CD4-positive, alpha-beta T cell treated with Interleukin-15 for 1 hour (primary cell): ENCODE data around the gene GRB10.

Source experiments
- DNase-seq: peaks from one replicate; pipeline ENCODE4 v3.0.0-alpha.2; 2020

GRB10 gene

DNA sequence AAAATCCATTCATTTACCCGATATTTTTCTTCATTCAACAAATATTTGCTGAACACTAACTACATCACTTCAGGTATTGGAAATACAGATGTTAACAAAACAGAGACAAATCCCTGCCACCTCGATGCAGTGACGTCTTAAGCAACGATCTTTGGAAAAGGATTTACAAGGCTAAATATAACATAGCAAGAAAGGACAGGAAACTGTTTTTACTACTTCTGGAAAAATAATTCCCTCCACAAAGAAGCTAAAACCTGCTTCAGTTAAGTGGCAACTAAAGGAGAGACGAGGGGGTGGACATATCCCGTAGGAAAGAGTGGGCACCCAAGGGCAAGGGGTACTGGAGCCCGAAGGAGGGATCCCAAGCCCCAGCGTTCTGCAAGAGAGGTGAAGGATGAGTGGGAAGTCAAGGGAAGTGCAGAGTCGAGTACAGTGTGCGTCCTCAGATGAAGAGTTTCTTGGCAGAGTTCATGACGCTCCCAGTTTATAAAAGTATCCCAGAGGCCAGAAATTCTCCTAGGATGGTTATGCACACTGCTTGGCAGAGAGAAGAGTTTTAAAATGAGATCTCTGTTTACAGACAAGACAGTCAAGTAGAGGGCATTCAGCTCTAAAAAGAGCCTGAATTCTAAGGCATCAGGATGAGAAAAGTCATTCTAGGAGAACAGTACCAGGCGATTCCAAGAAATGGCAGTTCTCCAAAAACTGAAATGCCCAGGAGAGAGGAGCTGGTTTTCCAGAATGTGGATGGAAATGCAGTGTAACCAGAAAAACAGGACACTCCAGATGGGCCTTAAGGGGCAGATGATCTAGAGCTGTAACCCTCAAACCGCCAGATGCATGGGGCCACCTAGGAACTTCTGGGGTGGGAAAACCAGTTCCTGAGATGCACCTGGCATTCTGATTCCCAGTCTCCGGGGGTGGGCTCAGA is 97.3 kb downstream of the GRB10 start:
- DNase-seq, result no peak

DNA sequence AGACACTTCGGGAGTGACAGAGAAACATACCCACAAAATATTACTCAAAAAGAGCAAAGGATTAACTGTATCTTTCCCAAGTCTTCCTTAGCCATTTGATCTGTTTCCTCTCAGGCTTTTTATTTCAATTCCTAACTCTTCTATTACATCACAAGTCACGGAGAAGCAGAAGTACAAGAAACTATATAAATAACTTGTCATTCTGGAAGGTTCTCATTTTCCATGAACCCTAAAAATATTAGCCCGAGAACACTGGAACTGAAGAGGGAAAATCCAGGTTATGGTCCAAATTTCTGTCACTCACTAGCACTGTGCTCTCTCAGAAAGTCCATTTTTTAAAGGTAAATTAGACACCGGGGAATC is 98.0 kb downstream of the GRB10 start:
- no peak for DNase-seq

DNA sequence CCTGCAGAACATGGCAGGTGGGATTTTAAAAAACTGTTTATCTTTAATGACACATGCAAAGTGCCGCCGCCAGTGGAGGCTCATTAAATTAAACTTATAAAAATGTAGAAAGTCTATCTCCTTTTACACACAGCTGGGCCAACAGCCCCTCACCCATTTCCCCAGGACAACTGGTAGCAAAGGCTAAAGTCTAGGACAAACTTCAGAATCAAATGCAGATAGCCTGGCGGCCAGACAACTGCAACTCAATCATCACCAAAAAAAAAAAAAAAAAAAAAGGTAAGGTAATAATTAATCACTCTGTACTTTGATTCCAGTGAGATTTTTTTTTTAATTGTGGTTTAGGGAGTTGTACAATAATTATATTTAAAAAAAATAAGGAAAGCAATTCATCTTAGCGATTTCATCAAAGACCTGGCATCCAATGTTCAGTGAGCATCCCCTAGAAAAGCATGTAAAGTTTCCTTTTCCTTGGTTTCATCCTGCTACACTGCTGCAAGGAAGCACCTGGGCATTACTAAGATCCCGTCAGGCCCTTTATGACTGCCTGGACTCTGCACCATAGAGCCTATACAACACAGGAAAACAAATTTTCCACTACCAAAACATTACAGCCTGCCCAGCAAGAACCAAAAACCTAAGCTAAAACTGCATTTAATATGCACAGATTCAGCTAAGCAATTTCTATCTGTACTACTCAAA is 98.5 kb downstream of the GRB10 start:
- no peak for DNase-seq

DNA sequence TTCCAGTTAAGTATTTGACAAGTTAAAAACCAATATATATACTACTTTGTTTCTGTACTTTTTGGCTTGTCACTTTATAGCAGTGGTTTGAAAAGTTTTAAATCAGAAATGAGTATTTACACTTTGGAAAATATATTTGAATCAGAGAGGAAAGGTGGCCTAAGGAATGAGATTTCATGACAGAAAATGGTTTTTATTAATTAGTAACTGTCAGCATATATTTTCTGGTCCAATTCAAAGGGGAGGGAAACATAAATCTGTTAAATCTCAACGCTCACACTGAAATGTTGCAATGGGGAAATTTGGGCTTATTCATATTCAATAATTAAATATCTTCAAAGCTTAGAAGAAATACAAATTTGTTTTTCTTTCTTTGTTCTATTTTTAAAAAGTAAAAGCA is 100.1 kb downstream of the GRB10 start:
- DNase-seq, result no peak

DNA sequence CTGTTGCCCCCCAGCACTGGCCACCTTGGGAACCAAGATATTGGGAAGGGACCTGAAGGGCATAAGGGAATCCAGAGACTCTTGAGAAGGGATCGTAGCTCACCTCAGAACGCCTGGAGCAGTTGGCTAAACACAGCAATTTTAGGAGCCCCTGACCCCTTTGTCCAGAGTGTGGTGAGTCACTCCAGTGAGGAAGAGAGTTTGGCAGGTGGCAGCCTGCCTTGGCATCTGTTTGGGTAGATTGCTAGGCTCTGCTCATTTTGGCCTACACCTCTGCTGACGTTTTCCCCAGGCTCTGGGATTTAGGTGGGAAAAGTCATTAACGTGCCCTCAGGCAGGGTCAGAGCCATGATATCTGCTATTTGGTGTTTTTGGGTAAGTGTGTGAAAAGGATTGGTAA is 100.6 kb downstream of the GRB10 start:
- DNase-seq, result no peak

DNA sequence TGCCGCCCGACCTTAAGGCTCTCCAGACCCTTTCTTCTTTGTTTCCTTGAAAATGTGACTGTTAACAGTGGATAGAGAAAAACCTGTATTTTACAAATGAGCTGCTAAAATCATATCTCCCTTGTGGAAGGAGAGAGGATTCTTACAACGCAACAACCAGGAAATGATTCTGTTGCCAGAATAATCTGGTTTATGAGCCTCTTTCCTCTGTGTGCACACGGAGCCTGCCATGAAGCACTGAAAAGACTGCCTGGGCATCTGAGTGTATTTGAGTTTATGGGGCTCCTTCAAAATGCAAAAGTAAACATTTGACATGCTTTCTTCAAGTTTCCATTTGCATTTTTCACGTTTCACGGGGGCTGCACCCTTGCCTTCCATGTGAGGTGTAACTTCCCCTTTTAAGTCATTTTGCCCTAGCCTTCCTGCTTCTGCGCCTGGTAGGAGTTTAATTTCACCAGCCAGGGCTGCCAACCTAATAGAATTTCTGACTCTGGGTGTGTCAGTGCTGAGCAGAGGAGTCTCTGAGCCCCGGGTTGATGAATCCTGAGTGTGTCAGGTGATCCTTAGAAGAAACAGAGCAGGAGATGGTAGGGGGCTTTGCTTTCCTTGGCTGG is 101.2 kb downstream of the GRB10 start:
- DNase-seq, result no peak

DNA sequence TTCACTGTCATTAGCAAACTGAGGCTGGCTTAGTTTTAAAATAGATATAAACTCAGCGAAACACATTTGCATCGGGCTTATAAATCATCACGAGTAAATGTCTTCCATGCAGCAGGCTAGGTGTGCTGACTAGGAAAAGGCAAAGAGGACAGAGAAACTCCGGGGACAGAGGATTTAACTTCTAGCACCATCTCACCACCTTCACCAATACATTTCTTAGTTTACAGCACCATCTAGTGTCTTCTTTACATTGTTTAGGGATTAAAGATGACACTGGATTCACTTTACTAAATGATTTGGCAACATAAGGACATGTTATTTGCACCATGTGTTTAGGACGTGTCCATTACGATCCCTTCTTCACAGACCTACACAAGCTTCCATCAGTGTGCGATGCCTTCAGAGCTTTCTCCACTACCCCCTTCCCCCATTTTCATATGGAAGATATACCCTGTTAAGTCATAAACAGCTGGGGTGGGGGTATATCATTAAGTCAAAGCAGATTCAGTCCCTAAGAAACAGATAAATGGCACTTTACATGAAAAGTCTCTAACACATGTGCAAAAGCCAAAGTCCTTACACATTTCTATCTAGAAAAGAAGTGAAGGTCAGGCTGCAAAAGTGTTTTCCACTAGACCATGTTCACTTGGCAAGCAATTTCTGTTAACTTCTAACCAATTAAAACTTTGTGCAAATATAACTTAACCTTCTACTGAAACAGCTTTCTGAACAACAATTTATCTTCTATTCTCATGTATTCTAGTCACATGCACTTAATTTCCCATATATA is 103.3 kb downstream of the GRB10 start:
- no peak for DNase-seq

DNA sequence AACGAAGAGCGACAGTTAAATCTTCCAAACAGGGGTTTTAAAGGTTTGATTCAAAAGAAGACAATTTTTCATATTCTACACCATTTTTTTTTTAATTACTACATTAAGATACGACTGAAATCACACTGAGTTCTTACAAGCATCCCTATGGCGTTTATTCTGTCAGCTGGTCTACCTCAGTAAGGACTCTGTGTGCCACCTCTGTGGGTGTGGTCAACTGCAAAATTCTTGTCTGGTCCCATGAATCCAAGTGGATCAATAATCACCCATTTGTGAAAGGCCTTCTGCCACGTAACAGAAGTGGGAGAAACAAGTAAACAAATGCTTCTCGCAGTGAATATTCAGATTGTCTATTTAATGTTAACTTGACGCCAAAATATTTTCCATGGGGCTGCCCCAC is 104.1 kb downstream of the GRB10 start:
- DNase-seq, result no peak

DNA sequence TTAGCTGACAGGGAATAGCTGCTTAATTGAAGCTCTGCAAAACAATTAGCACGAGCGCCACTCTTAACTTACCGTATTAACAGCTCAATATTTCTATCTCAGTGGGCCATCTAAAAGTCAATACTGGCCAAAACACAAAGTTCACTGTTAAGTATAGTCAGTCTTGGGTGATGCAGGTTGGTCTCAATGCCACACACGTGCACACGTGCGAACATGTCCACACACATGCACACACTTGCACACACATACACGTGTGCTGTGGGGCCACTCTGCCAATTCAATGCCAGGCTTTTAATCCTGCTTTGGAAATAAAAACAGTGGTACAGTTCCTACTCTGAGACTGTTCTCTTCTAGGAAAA is 105.1 kb downstream of the GRB10 start:
- DNase-seq, result no peak

DNA sequence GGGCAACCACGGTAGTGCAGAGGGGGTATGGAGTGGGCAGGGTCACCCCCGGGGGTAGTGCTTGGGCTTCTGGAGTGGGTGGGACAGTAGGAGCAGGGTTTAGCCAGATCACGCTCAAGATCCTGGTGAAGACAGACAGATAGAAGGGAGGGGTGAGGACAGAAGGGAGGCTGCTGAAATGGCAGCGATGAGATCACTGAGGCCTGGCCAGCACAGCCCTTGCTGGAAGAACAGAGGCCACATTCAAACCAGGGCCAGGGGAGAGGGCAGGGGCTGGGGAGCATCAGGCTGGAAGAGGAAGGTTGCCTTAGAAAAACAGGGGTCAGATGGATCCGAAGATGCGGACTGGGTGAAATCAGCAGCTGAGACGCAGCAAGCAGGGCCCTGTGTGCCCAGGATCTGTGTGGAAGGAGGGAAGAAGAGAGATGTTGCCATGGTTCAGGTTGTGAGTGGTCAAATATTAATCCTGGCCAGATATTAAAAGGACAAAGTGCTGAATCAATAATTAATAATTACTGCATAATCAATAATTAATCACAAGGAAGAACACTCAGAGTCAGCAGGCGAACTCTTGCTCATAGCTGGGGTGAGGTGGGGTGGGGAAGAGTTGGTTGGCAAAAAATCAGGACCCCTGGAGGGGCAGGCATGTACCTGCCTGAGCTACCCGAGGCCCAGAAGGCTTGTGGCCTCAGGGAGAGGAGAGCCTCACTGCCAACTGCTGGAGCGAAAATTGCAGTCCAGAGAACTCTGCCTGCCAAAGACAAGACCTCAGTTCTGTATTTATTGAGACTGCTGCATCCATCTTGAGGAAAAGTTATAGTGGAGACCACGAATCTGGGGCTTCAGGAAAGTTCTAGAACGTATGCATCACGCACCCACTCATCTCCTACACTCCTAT is 105.7 kb downstream of the GRB10 start:
- DNase-seq, result no peak

DNA sequence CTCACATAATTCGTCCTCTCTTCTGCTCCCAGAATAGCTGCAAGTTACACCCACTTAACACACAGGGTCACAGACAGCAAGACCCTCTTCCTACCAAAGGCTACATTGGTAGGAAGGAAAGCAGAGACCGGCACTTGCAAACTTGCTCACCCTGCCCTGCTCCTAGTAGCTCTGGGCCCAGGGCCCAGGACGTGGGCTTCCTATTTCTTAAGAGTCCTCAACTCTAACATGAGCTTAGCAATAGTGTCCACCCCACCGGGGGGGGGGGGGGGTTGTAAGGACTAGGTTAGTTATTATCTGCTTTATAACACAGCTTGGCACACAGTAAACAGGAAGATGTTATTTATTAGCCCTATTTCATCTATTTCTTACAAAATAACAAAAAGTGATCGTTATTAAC is 106.6 kb downstream of the GRB10 start:
- DNase-seq, result no peak

DNA sequence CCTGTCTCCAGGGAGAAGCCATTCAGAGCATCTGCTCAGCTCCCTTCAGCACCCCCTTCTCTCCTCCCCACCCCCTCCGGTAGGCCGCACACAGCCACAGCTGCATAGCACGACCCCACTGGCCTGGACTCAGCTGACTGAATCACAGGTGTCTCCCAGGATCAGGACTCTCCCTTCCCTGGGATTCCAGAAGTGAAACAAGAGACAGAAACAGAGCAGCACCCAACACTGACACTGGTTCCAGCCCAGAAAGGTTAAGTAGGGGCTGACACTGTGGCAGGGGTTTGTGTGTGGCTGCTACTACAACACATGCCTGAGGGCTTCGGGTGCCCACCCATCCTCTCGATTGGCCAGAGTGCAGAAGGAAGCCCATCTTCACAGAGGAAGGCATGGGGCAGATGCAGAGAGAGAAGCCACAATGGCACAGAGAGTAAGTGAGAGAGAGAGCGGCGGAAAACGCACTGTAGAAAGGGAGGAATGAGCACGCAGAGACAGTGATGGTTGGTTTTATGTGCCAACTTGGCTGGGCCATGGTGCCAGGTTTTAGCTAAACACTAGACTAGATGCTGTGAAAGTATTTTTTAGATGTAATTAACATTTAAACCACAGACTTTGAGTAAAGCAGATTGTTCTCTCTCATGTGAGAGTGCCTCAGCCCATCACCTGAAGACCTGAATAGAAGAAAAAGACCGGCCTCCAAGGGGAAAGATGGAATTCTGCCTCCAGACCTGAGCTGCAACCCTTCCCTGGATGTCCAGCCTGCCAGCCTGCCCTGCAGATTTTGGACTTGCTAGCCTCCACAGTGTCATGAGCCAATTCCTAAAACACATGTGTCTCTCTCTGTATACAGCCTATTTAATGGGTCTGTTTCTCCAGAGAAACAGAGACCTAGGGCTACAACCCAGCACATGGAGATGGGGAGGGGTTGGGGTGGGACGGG is 107.5 kb downstream of the GRB10 start:
- DNase-seq, result no peak

DNA sequence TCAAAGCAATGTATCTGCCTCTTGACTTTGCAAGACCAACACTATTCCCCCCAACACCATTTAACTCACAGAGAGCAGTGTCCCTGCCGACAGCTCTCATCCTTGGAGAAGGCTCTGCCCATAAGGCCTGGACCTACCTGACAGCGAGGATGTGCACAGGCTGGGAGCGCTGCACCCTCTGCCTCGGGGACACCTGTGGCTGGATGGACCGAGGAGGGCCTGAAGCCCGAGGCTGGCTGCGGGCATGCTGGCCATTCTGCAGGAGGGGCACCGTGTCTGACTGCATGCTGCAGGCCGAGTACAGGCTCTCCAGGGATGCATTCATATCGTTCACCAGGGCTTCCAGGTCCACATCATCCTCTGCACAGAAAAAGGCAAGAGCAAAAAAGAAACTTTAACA is 108.4 kb downstream of the GRB10 start:
- no peak for DNase-seq

DNA sequence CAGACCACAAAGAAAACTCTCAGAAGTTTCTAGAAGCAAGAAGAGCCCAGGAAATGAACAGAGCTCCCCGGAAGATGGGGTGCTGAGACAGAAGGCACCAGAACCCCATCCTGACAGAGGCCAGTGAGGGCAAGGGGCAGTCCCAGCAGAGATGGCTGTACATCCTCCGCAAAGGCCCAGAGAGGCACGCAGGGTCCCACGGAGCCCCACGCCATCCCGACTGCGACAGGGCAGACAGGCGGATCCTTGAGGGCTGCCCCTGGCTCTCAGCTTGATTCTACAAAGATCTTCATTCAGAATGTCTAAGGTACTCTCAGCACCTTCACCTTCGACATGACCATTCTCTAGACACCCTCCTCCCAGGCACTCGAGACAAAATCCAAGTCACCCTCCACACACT is 109.6 kb downstream of the GRB10 start:
- no peak for DNase-seq

DNA sequence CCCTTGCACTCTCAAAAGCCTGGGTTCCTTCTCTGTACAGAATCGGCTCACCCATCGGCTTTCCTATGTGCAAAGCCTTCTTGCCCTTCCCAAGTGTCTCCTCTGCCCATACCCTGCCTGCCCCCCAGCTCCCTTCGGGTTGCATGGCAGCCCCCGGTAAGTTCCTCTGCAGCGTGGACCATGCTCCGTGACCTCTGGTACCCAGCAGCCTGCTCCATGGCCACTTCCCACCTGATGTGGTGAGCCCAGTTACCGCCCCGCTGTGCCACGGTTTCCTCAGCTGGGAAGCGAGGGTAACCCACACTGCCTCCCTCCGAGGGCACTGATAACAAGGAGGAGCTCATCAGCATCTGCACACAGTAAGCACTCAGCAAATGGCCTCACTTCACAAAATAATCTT is 110.7 kb downstream of the GRB10 start:
- no peak for DNase-seq

DNA sequence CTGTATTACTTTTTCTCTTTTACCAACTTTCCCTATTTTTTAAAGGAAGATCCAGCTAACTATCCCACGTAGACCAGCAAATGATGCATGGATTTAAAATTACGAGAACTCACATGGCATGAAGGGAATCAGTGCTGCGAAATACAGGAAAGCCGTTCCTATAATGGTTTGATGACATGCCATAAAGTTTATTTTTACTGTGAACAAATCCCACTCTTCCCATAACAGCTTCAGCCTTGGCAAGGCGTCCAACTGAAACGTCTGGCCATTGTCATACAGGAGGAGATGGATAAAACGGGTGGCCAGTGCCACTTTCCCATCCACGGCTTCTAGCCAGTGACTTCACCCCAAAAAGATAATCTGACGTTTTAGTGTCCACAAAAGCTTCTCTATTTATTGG is 111.3 kb downstream of the GRB10 start:
- no peak for DNase-seq

DNA sequence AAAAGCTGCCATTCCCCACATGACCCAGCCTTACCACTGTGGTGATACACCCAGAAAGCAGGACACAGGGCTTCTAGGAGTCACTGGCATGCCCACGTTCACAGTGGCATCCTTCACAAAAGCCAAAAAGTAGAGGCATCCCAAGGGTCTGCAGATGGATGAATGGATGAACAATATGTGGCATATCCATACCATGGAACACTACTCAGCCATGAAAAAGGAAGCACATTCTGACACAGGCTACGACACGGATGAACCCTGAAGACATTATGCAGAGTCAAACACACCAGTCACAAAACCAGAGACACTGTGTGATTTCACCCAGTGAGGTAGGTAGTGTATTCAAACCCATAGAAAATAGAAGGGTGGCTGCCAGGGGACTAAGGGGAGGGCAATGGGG is 112.8 kb downstream of the GRB10 start:
- no peak for DNase-seq

DNA sequence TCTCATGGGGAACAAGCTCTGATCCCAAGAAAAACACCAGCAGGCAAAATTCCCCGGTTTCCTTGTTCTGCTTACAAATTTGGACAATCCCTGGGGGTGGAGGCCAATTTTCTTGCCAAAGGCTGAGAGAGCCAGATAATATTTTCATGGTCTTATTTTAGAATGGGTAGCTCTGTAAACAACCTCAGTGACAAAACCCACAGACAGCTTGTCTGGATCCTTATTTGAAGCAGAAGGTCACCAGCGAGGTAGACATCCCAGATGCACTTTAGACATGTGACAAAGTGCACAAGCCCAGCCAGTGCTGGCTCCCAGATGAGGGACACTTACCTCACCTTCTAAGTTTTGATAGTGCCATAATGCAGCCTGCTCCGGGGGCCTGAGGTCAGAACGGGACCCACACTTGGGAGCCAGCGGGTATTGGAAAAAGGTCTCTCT is 114.9 kb downstream of the GRB10 start:
- DNase-seq, result no peak

DNA sequence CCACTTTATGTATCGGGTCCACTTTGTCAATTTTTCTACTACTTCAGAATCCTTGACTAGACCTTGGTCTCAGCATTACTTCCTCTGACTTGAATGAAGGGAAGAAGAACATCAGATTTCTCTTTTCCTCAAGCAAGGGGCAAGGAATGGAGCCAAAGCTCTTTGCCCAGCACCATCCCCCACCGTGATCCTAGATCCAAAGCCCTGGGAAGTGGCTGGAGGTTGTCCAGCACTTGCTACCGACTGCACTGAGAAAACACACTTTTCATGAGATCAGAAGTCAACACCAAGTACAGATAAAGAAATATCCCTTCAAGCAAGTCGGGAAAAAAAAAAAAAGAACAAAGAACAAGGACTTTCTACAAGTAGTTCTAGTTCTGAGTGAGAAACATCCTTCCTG is 115.4 kb downstream of the GRB10 start:
- DNase-seq, result no peak

DNA sequence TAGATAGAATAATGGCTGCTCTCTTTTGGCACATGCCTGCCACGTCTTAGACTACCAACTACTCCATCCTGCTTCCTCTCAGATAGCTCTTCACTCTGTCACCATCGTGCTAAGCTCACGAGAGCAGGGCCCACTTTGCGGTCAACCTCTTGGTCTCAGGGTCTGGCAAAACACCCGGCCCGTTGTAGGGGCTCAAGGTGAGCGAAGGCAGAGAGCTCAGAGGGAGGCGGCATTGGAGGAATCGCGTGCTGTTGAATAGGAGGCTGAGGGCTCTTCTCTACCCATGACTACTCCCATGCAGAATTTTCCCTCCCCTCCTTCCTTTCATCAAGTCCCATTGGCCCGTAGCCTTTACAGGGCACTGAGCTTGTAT is 116.6 kb downstream of the GRB10 start:
- no peak for DNase-seq
